ENCODE results near the gene ACP1.

The ACP1 gene

DNA sequence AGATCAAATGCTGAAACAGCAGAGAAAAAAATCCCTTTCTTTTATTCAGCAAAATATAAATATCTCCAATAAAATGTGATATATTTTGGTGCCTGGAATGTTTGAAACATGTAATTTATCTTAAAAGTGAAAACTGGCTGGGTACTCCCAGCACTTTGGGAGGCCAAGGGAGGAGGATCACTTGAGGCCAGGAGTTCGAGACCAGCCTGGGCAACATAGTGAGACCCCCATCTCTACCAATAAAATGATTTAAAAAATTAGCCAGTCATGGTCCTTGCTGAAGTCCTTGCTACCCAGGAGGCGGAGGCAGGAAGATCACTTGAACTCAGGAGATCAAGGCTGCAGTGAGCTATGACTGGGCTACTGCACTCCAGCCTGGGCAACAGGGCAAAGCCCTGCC, 9.6 kb upstream of the ACP1 start:
- DNase-seq (ENCODE audit: low spot score): no peak

DNA sequence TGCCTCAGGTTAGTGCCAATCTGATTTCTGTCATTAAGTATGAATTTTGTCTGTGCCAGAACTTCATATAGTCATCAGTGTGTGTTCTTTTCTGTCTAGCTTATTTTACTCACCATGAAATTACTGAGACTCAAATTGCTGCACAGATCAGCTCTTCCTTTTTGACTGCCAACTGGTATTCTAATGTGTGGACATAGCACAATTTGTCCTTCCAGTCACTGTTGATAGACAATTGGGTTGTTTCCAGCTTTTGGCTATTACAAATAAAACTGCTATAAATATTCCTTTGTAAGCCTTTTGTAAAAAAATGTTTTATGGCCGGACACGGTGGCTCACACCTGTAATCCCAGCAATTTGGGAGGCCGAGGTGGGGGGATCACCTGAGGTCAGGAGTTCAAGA, 8.7 kb upstream of the ACP1 start:
- DNase-seq (ENCODE audit: low spot score): no peak

DNA sequence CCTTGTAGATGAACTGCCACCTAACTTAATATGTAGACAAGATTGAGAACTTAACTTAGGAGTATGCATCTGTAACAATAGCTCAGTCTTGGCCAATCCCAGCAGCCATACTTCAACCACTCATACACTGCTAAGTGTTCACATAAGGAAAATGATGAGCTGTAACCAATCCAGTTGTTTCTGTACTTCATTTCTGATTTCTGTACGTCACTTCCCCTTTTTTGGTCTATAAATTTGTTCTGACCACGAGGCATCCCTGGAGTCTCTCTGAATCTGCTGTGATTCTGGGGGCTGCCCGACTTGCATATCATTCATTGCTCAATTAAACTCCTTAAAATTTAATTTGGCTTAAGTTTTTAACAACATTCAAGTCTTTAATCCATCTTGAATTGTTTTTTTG, 7.3 kb upstream of the ACP1 start:
- no peak for DNase-seq (ENCODE audit: low spot score)

- DNase-seq (ENCODE audit: low spot score): no peak
These were observed 6.9 kb upstream of the ACP1 start for GRCh38 chr2:257842-258241.

- no peak for DNase-seq (ENCODE audit: low spot score)
These were observed 5.8 kb upstream of the ACP1 start for GRCh38 chr2:258933-259332.

GRCh38 chr2:259789-260331, 4.9 kb upstream of the ACP1 start:
- no peak for DNase-seq (ENCODE audit: low spot score)

- DNase-seq (ENCODE audit: low spot score): no peak
These were observed 4.1 kb upstream of the ACP1 start for GRCh38 chr2:260507-261161.

- no peak for DNase-seq (ENCODE audit: low spot score)
These were observed 2.6 kb upstream of the ACP1 start for GRCh38 chr2:262117-262516.

DNA sequence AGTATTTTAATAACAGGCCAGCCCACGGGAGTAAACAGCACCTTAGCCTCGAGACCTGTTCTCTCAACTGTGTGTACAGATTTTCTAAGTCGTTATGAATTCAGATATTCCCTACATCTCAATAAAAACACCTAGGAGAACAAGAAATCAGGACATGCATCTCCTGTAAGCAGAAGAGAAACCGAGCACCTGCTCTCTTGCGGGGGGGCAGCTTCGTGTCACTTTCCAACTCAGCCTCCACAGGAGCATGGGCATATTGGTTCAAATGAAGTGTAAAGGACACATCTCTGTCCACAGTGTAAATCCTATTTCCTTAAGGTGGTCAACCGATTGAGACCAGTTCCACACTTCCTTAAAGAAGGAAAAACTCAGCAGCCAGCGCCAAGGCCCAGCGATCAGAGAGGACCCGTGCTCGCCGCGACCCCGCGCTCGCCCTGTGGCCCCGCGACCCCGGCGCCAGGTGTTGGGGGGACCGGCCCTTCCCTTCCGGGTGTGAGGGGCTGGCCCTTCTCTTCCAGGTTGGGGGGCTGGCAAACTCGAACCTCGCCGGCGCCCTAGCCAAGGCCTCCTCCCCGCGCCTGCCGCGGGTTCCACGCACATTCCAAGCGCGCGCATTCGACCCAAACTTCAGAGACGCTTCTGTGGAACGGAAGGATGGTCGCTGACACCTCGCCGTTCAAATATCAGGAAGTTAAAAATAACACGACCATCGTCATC, 1.6 kb upstream of the ACP1 start:
- DNase-seq (ENCODE audit: low spot score): no peak

- no peak for DNase-seq (ENCODE audit: low spot score)
These were observed 814 bp upstream of the ACP1 start, which contains the start of gene SH3YL1 for GRCh38 chr2:263774-264492. TSS of gene SH3YL1 (minus strand) at chr2:264032. CDS start at chr2:263984, 48 bp downstream.

GRCh38 chr2:268323-268722, 3.6 kb downstream of the ACP1 start:
- peak; percentile 82 for DNase-seq (ENCODE audit: low spot score)

GRCh38 chr2:269356-270030, 4.7 kb downstream of the ACP1 start:
- DNase-seq (ENCODE audit: low spot score): no peak

- DNase-seq (ENCODE audit: low spot score): no peak
These were observed 6.1 kb downstream of the ACP1 start for GRCh38 chr2:270861-271260.

GRCh38 chr2:271917-272316, 7.2 kb downstream of the ACP1 start:
- DNase-seq (ENCODE audit: low spot score): no peak

DNA sequence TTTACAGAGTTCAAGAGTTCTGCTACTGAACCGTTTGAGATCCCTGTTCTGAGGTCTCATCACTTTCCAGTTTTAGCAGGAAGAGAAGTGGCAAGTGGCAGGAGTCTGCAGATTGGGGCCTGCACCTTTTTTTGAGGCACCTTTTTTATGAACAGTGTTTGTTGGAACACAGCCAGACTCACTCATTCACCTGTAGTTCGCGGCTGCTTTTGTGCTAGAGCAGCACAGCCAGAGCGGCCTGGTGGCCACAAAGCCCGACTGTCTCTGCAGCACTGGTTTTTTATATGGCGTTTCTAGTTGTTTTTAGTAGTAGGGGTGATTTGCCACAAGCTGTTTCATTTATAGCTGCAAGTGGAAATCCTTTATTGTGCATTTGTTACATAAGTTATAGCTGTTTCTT, 8.6 kb downstream of the ACP1 start:
- DNase-seq (ENCODE audit: low spot score): no peak

DNA sequence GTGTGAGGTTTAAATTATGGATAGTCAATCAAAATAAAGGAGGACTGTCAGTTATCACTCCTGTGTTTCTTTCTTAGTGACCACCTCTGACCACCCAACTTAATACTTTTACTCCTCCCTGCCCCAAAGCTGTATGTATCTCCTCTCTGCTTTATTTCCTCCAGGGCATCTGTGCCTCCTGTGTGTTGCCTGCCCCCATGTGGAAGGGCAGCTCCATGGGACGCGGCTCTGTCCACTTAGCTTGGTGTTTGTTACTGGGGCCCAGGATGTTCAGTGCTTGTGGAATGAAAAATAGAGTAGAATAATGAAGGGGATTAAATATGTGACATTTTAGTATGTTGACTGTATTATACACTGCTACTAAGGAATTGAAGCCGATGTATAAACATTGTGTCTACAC, 9.8 kb downstream of the ACP1 start:
- no peak for DNase-seq (ENCODE audit: low spot score)

DNA sequence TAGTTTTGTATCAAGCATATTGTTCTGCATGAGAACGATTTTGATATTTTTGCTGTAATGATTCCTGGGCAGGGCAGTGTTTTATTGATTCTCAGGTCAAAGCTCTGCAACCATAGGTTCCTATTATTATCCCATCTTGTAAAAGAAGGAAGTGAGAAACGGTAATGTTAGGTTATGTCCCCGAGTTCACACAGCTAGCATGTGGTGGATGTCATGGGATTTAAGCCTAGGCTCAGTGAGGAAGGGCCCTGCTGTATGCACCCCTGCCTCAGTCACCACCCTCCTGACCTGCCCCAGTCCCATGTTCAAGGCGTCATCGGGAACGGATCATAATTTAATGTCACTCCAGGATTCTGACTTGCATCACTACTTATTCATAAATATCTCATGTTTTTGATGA, 10.7 kb downstream of the ACP1 start:
- DNase-seq (ENCODE audit: low spot score): no peak

DNA sequence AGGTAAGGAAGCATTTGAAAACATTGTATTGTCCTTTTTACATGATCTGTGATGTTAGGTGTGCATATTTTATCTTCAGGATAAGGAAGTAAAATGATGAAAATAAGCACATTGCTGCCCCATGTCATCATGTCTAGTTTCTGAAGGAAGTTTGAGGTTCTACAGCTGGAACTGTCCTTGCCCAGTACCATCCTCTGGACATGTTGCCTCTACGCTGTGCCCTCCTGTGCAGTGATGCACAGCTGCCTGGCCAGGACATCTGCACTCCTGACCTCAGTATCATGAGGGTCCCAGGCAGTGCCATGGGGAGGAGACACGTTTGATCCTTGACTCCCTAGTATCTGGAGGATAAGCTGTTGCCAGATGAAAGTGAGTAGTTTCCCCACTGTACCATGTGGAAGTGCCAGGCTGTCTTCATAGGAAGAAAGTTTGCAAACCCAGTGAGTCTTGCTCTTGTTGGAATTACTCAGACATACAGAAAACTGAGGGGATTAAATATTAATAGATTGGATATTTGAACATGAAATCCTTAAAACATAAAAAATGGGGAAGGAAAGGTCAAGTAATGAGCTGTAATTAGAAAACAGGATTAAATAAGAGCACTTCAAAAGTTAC, 13.7 kb downstream of the ACP1 start:
- DNase-seq (ENCODE audit: low spot score): no peak

DNA sequence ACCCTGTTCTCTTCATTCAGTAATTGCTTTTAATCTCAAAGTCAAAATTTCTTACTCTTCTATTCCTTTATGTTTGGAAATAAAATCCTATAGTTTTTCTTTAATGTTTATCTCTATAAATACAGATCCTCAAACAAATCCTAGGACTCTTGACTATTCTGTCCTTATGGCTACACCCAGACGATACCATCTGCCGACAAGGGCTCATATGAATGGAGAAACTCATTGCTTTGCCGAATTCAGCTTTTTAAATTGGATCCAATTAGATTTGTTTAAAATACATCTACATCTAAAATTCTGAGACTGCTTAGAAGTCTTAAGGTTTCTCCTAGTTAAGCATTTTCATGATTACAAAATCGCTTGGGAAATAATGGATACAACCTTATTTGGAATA, 14.2 kb downstream of the ACP1 start:
- DNase-seq (ENCODE audit: low spot score): no peak

DNA sequence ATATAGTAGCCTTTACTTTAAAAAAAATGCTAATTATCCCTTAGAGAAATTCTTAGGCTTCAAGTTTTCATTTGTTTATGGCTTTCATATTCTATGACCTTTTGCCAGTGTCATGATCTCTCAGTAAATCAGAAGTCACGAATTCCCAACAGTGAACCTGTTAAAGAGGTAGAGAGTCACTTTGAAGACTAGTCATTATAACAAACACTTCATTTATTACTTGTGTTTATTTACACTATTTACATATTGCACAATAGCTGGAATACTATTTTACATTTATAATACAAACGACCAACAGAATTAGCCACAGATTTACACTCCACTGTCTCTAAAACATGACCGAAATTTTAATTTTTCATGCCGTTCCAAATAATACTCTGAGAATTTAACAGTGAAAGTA, 14.6 kb downstream of the ACP1 start:
- DNase-seq (ENCODE audit: low spot score): no peak

GRCh38 chr2:279956-280649, 15.4 kb downstream of the ACP1 start:
- DNase-seq (ENCODE audit: low spot score): no peak

All from hematopoietic multipotent progenitor cell treated with erythropoietin and hydrocortisone succinate and interleukin-3 and kit ligand, for 15 days (in vitro differentiated cells).